ENCODE results near the gene KLF18.
"Not testable (repeated sequence)": the region's sequence is repeated elsewhere in the genome, so short reads cannot be mapped to it uniquely, and the experiment has no call there.

KLF18 gene

GRCh38 chr1:44120398-44120949 lies 21.0 kb downstream of the KLF18 start:
- WGBS (ENCODE audit: insufficient coverage, insufficient read length): no CpG with 5 or more reads among the region's 5 CpGs
- no peak for DNase-seq (ENCODE audit: low read depth, low spot score)

GRCh38 chr1:44119525-44119924 lies 21.9 kb downstream of the KLF18 start:
- Histone ChIP-seq H3K27ac (ENCODE audit: low read length) (no peak overlapping the region), H3K9me3 (ENCODE audit: control insufficient read depth, insufficient read depth, low read length) (no peaks in the 10 kb centered on the region), H3K36me3 (ENCODE audit: control insufficient read depth, insufficient read depth, low read length) (no peaks in the 10 kb centered on the region), H3K4me3 (ENCODE audit: low read length) (no peak overlapping the region), H3K27me3 (ENCODE audit: control insufficient read depth, insufficient read depth, low read length) (no peaks in the 10 kb centered on the region; the same call in 1 of the 2 replicates), H3K4me1 (ENCODE audit: control insufficient read depth, insufficient read depth, low read length) (no peaks in the 10 kb centered on the region)
- DNase-seq (ENCODE audit: low read depth, low spot score): no peak
- WGBS (ENCODE audit: insufficient coverage, insufficient read length): 100% methylated on average over 3 of the region's 6 CpGs

More at GRCh38 chr1:44120398-44120949, 21.0 kb downstream of the KLF18 start:
- Histone ChIP-seq H3K36me3 (ENCODE audit: control insufficient read depth, insufficient read depth, low read length) (no peaks in the 10 kb centered on the region), H3K9me3 (ENCODE audit: control insufficient read depth, insufficient read depth, low read length) (no peaks in the 10 kb centered on the region), H3K4me1 (ENCODE audit: control insufficient read depth, insufficient read depth, low read length) (no peaks in the 10 kb centered on the region), H3K27me3 (ENCODE audit: control insufficient read depth, insufficient read depth, low read length) (no peaks in the 10 kb centered on the region; the same call in 1 of the 2 replicates), H3K4me3 (ENCODE audit: low read length) (no peak overlapping the region), H3K27ac (ENCODE audit: low read length) (no peak overlapping the region)

GRCh38 chr1:44118682-44119081 lies 22.7 kb downstream of the KLF18 start, which contains the start of gene KLF17:
KLF17 (plus strand) TSS chr1:44118821; CDS start chr1:44118908, 87 bp downstream.
- Histone ChIP-seq H3K9me3 (ENCODE audit: control insufficient read depth, insufficient read depth, low read length) (no peaks in the 10 kb centered on the region), H3K27ac (ENCODE audit: low read length) (no peak within 1 kb of the TSS), H3K4me1 (ENCODE audit: control insufficient read depth, insufficient read depth, low read length) (no peaks in the 10 kb centered on the region), H3K4me3 (ENCODE audit: low read length) (no peak within 1 kb of the TSS), H3K36me3 (ENCODE audit: control insufficient read depth, insufficient read depth, low read length) (no peaks in the 10 kb centered on the region), H3K27me3 (ENCODE audit: control insufficient read depth, insufficient read depth, low read length) (no peaks in the 10 kb centered on the region; the same call in 1 of the 2 replicates)
- no CpG with 5 or more reads among the region's 25 CpGs for WGBS (ENCODE audit: insufficient coverage, insufficient read length)
- DNase-seq (ENCODE audit: low read depth, low spot score): no peak

GRCh38 chr1:44117272-44117671 lies 24.2 kb downstream of the KLF18 start:
- H3K4me1 ChIP-seq (ENCODE audit: control insufficient read depth, insufficient read depth, low read length); H3K4me3 ChIP-seq (ENCODE audit: low read length); H3K9me3 ChIP-seq (ENCODE audit: control insufficient read depth, insufficient read depth, low read length); H3K27me3 ChIP-seq (ENCODE audit: control insufficient read depth, insufficient read depth, low read length); DNase-seq (ENCODE audit: low read depth, low spot score); H3K36me3 ChIP-seq (ENCODE audit: control insufficient read depth, insufficient read depth, low read length); H3K27ac ChIP-seq (ENCODE audit: low read length): not testable (repeated sequence)
- WGBS (ENCODE audit: insufficient coverage, insufficient read length): no CpG with 5 or more reads among the region's 10 CpGs

GRCh38 chr1:44114098-44114497 lies 27.3 kb downstream of the KLF18 start:
- H3K27me3 ChIP-seq (ENCODE audit: control insufficient read depth, insufficient read depth, low read length): no peaks in the 10 kb centered on the region; the same call in 1 of the 2 replicates
- peaks cover 1% of the 10 kb centered on the region; the same call in 1 of the 2 replicates for H3K4me1 ChIP-seq (ENCODE audit: control insufficient read depth, insufficient read depth, low read length)
- H3K36me3 ChIP-seq (ENCODE audit: control insufficient read depth, insufficient read depth, low read length): no peaks in the 10 kb centered on the region
- H3K4me3 ChIP-seq (ENCODE audit: low read length): no peak overlapping the region
- no peak overlapping the region for H3K27ac ChIP-seq (ENCODE audit: low read length)
- no CpG with 5 or more reads among the region's 7 CpGs for WGBS (ENCODE audit: insufficient coverage, insufficient read length)
- H3K9me3 ChIP-seq (ENCODE audit: control insufficient read depth, insufficient read depth, low read length): no peaks in the 10 kb centered on the region
- DNase-seq (ENCODE audit: low read depth, low spot score): no peak

- Histone ChIP-seq H3K9me3 (ENCODE audit: control insufficient read depth, insufficient read depth, low read length) (no peaks in the 10 kb centered on the region), H3K36me3 (ENCODE audit: control insufficient read depth, insufficient read depth, low read length) (no peaks in the 10 kb centered on the region), H3K27me3 (ENCODE audit: control insufficient read depth, insufficient read depth, low read length) (no peaks in the 10 kb centered on the region; the same call in 1 of the 2 replicates), H3K4me1 (ENCODE audit: control insufficient read depth, insufficient read depth, low read length) (peaks cover 1% of the 10 kb centered on the region; the same call in 1 of the 2 replicates), H3K4me3 (ENCODE audit: low read length) (no peak overlapping the region), H3K27ac (ENCODE audit: low read length) (no peak overlapping the region)
- WGBS (ENCODE audit: insufficient coverage, insufficient read length): no CpG with 5 or more reads among the region's 2 CpGs
- no peak for DNase-seq (ENCODE audit: low read depth, low spot score)
Measured at GRCh38 chr1:44113095-44113609, 28.3 kb downstream of the KLF18 start.

- no CpG with 5 or more reads among the region's 3 CpGs for WGBS (ENCODE audit: insufficient coverage, insufficient read length)
- no peaks in the 10 kb centered on the region for H3K27me3 ChIP-seq (ENCODE audit: control insufficient read depth, insufficient read depth, low read length)
Measured at GRCh38 chr1:44112486-44112885, 28.9 kb downstream of the KLF18 start.

GRCh38 chr1:44111861-44112260 lies 29.6 kb downstream of the KLF18 start:
- no peak for DNase-seq (ENCODE audit: low read depth, low spot score)
- no peaks in the 10 kb centered on the region for H3K9me3 ChIP-seq (ENCODE audit: control insufficient read depth, insufficient read depth, low read length)
- H3K4me1 ChIP-seq (ENCODE audit: control insufficient read depth, insufficient read depth, low read length): peaks cover 1% of the 10 kb centered on the region; the same call in 1 of the 2 replicates
- no peak overlapping the region for H3K27ac ChIP-seq (ENCODE audit: low read length)
- no peaks in the 10 kb centered on the region for H3K36me3 ChIP-seq (ENCODE audit: control insufficient read depth, insufficient read depth, low read length)
- no CpG with 5 or more reads among the region's 4 CpGs for WGBS (ENCODE audit: insufficient coverage, insufficient read length)
- H3K27me3 ChIP-seq (ENCODE audit: control insufficient read depth, insufficient read depth, low read length): no peaks in the 10 kb centered on the region
- no peak overlapping the region for H3K4me3 ChIP-seq (ENCODE audit: low read length)

More at GRCh38 chr1:44112486-44112885, 28.9 kb downstream of the KLF18 start:
- Histone ChIP-seq H3K36me3 (ENCODE audit: control insufficient read depth, insufficient read depth, low read length) (no peaks in the 10 kb centered on the region), H3K4me3 (ENCODE audit: low read length) (no peak overlapping the region), H3K27ac (ENCODE audit: low read length) (no peak overlapping the region), H3K4me1 (ENCODE audit: control insufficient read depth, insufficient read depth, low read length) (peaks cover 1% of the 10 kb centered on the region; the same call in 1 of the 2 replicates), H3K9me3 (ENCODE audit: control insufficient read depth, insufficient read depth, low read length) (no peaks in the 10 kb centered on the region)
- no peak for DNase-seq (ENCODE audit: low read depth, low spot score)

- Histone ChIP-seq H3K27ac (ENCODE audit: low read length) (no peak overlapping the region), H3K4me3 (ENCODE audit: low read length) (no peak overlapping the region), H3K9me3 (ENCODE audit: control insufficient read depth, insufficient read depth, low read length) (no peaks in the 10 kb centered on the region), H3K4me1 (ENCODE audit: control insufficient read depth, insufficient read depth, low read length) (peaks cover 1% of the 10 kb centered on the region; the same call in 1 of the 2 replicates), H3K36me3 (ENCODE audit: control insufficient read depth, insufficient read depth, low read length) (no peaks in the 10 kb centered on the region), H3K27me3 (ENCODE audit: control insufficient read depth, insufficient read depth, low read length) (no peaks in the 10 kb centered on the region)
- no peak for DNase-seq (ENCODE audit: low read depth, low spot score)
- no CpG with 5 or more reads among the region's 5 CpGs for WGBS (ENCODE audit: insufficient coverage, insufficient read length)
Measured at GRCh38 chr1:44110916-44111315, 30.5 kb downstream of the KLF18 start.

GRCh38 chr1:44108971-44109370 lies 32.5 kb downstream of the KLF18 start:
- H3K36me3 ChIP-seq (ENCODE audit: control insufficient read depth, insufficient read depth, low read length): no peaks in the 10 kb centered on the region
- no peaks in the 10 kb centered on the region for H3K27me3 ChIP-seq (ENCODE audit: control insufficient read depth, insufficient read depth, low read length)
- H3K4me1 ChIP-seq (ENCODE audit: control insufficient read depth, insufficient read depth, low read length): peaks cover 1% of the 10 kb centered on the region; the same call in 1 of the 2 replicates
- H3K4me3 ChIP-seq (ENCODE audit: low read length): no peak overlapping the region
- no CpG with 5 or more reads among the region's 1 CpG for WGBS (ENCODE audit: insufficient coverage, insufficient read length)
- no peak for DNase-seq (ENCODE audit: low read depth, low spot score)
- H3K9me3 ChIP-seq (ENCODE audit: control insufficient read depth, insufficient read depth, low read length): no peaks in the 10 kb centered on the region
- no peak overlapping the region for H3K27ac ChIP-seq (ENCODE audit: low read length)

GRCh38 chr1:44108241-44108640 lies 33.2 kb downstream of the KLF18 start:
- DNase-seq (ENCODE audit: low read depth, low spot score): no peak
- no peaks in the 10 kb centered on the region for H3K4me1 ChIP-seq (ENCODE audit: control insufficient read depth, insufficient read depth, low read length)
- no peaks in the 10 kb centered on the region for H3K36me3 ChIP-seq (ENCODE audit: control insufficient read depth, insufficient read depth, low read length)
- H3K27me3 ChIP-seq (ENCODE audit: control insufficient read depth, insufficient read depth, low read length): no peaks in the 10 kb centered on the region
- WGBS (ENCODE audit: insufficient coverage, insufficient read length): no CpG with 5 or more reads among the region's 1 CpG
- H3K9me3 ChIP-seq (ENCODE audit: control insufficient read depth, insufficient read depth, low read length): no peaks in the 10 kb centered on the region
- no peak overlapping the region for H3K4me3 ChIP-seq (ENCODE audit: low read length)
- no peak overlapping the region for H3K27ac ChIP-seq (ENCODE audit: low read length)

Data from iPS DF 6.9 (cell line).